K562 (cell line): Measurements from ENCODE around the gene CHAF1A.

Experiments used
- FOXM1 ChIP-seq, 2 experiments: fragments of 450-650 bp in 1 of 2; sonication (generic) in 1 of 2; formaldehyde crosslinking in 1 of 2; IDR thresholded peaks; 2 replicates each; pipeline versions ENCODE4 v1.6.1 to v1.9.0; 2017 to 2022; ENCODE audit warnings: low read depth in 2 of 2, mild to moderate bottlenecking in 2 of 2, missing genetic modification reagents in 1 of 2, moderate library complexity in 1 of 2
- NFE2 ChIP-seq: IDR thresholded peaks from 2 replicates; pipeline ENCODE4 v1.6.1; 2014; ENCODE audit warnings: antibody characterized with exemption, low read depth
- RBBP5 ChIP-seq: fragments of 200-600 bp; sonication (generic); IDR thresholded peaks from 2 replicates; pipeline ENCODE4 v1.6.1; 2012; ENCODE audit warnings: borderline replicate concordance, mild to moderate bottlenecking, low read length, control low read depth, inconsistent platforms; ENCODE audit not compliant: insufficient read depth, poor library complexity, severe bottlenecking
- TF ChIP-seq, protein P1 (sequence below), 3 experiments: IDR thresholded peaks in 2 of 3; conservative IDR thresholded peaks in 1 of 3; 2 replicates each; pipeline ENCODE4 v1.5.1; 2011 to 2012; ENCODE audit warnings: low read length in 3 of 3, mild to moderate bottlenecking in 3 of 3, control low read depth in 2 of 3, improper control_type of control experiment in 1 of 3, inconsistent platforms in 1 of 3, low read depth in 1 of 3, mixed read lengths in 1 of 3, moderate library complexity in 1 of 3; ENCODE audit not compliant: insufficient read depth in 2 of 3
- TF ChIP-seq, protein P2 (sequence below): fragments of 250-450 bp; sonication (Bioruptor Pico); IDR thresholded peaks from 2 replicates; pipeline ENCODE4 v1.8.0; 2022; ENCODE audit warnings: moderate library complexity, mild to moderate bottlenecking, inconsistent platforms
- TF ChIP-seq, protein P3 (sequence below): IDR thresholded peaks from 2 replicates; pipeline ENCODE4 v1.6.1; 2016; ENCODE audit warnings: missing genetic modification characterization, missing compliant biosample characterization
- TF ChIP-seq, protein P4 (sequence below), 2 experiments: fragments of 450-650 bp in 1 of 2; IDR thresholded peaks; 2 replicates each; pipeline ENCODE4 v1.6.1; 2011 to 2017; ENCODE audit warnings: low read depth in 2 of 2, antibody characterized with exemption in 1 of 2, borderline replicate concordance in 1 of 2, low read length in 1 of 2, mild to moderate bottlenecking in 1 of 2, mixed read lengths in 1 of 2; ENCODE audit not compliant: control insufficient read depth in 1 of 2

DNA sequence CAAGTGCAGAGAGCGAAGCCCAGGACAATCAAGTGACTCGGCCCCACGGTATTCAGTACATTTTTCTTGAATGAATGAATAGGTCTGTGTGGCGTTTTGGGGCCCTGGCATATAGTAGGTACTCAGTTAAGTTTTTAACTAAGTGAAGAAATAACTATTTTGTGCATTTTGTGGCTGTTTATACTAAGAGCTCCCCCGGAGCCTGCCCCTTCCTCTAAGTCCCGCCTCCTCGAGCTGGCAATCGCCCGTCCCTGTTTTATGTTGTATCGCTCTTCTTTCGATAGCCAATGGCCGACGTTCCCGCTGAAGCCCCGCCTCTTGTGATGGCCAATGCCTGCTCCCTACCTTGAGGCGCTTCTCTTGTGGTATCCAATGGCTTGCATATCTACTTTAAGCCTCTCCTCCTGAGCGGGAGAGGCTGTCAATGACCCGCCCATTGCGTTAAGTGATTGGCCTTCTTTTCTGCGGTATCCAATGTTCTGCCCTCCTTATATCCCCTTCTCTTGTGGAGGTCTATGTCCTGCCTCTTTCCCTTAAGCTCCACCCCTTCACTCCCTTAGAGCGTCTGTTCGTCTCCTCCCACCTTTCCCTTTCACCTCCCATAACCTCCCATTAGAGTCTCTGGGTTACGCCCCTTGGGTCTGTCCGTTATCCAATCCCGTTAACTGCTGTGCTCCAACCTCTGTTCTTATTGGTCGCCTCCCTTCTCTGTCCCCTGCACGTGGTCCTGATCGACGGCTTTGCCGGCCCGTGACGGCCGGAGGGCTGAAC lies 69.1 kb downstream of the CHAF1A start:
- TF ChIP-seq NFE2, result no peak
- 0 out of 2 replicates have a peak, but pooled peaks have one; percentile 40 for TF ChIP-seq FOXM1 (IDR thresholded peaks at IDR 0.05; ENCODE audit: low read depth)
- TF ChIP-seq FOXM1 (CRISPR knock-in tag; IDR thresholded peaks at IDR 0.05; ENCODE audit: low read depth), result no peak
- TF ChIP-seq, protein P1, sequence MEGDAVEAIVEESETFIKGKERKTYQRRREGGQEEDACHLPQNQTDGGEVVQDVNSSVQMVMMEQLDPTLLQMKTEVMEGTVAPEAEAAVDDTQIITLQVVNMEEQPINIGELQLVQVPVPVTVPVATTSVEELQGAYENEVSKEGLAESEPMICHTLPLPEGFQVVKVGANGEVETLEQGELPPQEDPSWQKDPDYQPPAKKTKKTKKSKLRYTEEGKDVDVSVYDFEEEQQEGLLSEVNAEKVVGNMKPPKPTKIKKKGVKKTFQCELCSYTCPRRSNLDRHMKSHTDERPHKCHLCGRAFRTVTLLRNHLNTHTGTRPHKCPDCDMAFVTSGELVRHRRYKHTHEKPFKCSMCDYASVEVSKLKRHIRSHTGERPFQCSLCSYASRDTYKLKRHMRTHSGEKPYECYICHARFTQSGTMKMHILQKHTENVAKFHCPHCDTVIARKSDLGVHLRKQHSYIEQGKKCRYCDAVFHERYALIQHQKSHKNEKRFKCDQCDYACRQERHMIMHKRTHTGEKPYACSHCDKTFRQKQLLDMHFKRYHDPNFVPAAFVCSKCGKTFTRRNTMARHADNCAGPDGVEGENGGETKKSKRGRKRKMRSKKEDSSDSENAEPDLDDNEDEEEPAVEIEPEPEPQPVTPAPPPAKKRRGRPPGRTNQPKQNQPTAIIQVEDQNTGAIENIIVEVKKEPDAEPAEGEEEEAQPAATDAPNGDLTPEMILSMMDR (IDR thresholded peaks at IDR 0.05 in 2 of 3, conservative IDR thresholded peaks at IDR 0.05 in 1 of 3; ENCODE audit: insufficient read depth in 2 of 3, low read depth in 1 of 3, low read length in 3 of 3), result no peak
- TF ChIP-seq, protein P2, sequence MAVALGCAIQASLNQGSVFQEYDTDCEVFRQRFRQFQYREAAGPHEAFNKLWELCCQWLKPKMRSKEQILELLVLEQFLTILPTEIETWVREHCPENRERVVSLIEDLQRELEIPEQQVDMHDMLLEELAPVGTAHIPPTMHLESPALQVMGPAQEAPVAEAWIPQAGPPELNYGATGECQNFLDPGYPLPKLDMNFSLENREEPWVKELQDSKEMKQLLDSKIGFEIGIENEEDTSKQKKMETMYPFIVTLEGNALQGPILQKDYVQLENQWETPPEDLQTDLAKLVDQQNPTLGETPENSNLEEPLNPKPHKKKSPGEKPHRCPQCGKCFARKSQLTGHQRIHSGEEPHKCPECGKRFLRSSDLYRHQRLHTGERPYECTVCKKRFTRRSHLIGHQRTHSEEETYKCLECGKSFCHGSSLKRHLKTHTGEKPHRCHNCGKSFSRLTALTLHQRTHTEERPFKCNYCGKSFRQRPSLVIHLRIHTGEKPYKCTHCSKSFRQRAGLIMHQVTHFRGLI (CRISPR knock-in tag), result no peak
- TF ChIP-seq, protein P3, sequence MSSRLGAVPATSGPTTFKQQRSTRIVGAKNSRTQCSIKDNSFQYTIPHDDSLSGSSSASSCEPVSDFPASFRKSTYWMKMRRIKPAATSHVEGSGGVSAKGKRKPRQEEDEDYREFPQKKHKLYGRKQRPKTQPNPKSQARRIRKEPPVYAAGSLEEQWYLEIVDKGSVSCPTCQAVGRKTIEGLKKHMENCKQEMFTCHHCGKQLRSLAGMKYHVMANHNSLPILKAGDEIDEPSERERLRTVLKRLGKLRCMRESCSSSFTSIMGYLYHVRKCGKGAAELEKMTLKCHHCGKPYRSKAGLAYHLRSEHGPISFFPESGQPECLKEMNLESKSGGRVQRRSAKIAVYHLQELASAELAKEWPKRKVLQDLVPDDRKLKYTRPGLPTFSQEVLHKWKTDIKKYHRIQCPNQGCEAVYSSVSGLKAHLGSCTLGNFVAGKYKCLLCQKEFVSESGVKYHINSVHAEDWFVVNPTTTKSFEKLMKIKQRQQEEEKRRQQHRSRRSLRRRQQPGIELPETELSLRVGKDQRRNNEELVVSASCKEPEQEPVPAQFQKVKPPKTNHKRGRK (tag), result no peak
- peak; percentile 8 for TF ChIP-seq RBBP5
- TF ChIP-seq, protein P4, sequence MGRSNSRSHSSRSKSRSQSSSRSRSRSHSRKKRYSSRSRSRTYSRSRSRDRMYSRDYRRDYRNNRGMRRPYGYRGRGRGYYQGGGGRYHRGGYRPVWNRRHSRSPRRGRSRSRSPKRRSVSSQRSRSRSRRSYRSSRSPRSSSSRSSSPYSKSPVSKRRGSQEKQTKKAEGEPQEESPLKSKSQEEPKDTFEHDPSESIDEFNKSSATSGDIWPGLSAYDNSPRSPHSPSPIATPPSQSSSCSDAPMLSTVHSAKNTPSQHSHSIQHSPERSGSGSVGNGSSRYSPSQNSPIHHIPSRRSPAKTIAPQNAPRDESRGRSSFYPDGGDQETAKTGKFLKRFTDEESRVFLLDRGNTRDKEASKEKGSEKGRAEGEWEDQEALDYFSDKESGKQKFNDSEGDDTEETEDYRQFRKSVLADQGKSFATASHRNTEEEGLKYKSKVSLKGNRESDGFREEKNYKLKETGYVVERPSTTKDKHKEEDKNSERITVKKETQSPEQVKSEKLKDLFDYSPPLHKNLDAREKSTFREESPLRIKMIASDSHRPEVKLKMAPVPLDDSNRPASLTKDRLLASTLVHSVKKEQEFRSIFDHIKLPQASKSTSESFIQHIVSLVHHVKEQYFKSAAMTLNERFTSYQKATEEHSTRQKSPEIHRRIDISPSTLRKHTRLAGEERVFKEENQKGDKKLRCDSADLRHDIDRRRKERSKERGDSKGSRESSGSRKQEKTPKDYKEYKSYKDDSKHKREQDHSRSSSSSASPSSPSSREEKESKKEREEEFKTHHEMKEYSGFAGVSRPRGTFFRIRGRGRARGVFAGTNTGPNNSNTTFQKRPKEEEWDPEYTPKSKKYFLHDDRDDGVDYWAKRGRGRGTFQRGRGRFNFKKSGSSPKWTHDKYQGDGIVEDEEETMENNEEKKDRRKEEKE (IDR thresholded peaks at IDR 0.05; ENCODE audit: borderline replicate concordance in 1 of 2, control insufficient read depth in 1 of 2, low read depth in 2 of 2, low read length in 1 of 2), result no peak
